B cell (primary cell): ENCODE results near the gene CHCHD1. TPM values are rescaled to one million over a fixed set of nuclear protein-coding genes. Genes with fewer than 3 reads are reported as not detected.

Experiments
- ATAC-seq: fragments of 200-7000 bp; cut with Tn5 transposase; one replicate; pipeline ENCODE4 v1.10.0; 2021; ENCODE audit warnings: low read depth, mild to moderate bottlenecking, moderate number of reproducible peaks, moderate library complexity
- CTCF ChIA-PET: fragments of 350-600 bp; sonication (Branson Sonifier 250); formaldehyde crosslinking; loops from one replicate; lab custom pipeline; 2021; ENCODE audit warnings: antibody characterized with exemption, inconsistent platforms; lab: Charles Lee
- POLR2A ChIA-PET: fragments of 350-600 bp; sonication (Branson Sonifier 250); formaldehyde crosslinking; loops from one replicate; lab custom pipeline; 2021; ENCODE audit warnings: antibody characterized with exemption; lab: Charles Lee
- DNase-seq: peaks from one replicate; pipeline ENCODE4 v3.0.0; 2013
- H2AFZ ChIP-seq: 2 replicates; pipeline ENCODE4 v1.6.1; 2012; ENCODE audit warnings: mild to moderate bottlenecking, low read depth, low read length; ENCODE audit not compliant: insufficient read depth, poor library complexity, severe bottlenecking
- H3K27ac ChIP-seq, 2 donors: 1 replicate in 1 of 2; 2 replicates in 1 of 2; pipeline ENCODE4 v1.5.1; 2012 to 2013; ENCODE audit warnings: low read length in 2 of 2, mild to moderate bottlenecking in 2 of 2, moderate library complexity in 1 of 2
- H3K27me3 ChIP-seq, 4 experiments: fragments of 200-600 bp in 1 of 4; sonication (generic) in 1 of 4; replicated peaks in 1 of 4; 1 replicate in 2 of 4; 2 replicates in 2 of 4; pipeline versions ENCODE4 v1.6.1 to v1.7.0; 2013 to 2016; ENCODE audit warnings: low read length in 3 of 4, mild to moderate bottlenecking in 2 of 4, mixed read lengths in 1 of 4, moderate library complexity in 1 of 4; ENCODE audit not compliant: insufficient read depth in 4 of 4, control insufficient read depth in 3 of 4; ENCODE audit errors: control extremely low read depth in 1 of 4
- H3K36me3 ChIP-seq, 2 experiments: replicated peaks in 1 of 2; 1 replicate in 1 of 2; 2 replicates in 1 of 2; pipeline versions ENCODE4 v1.6.1 to v1.7.1; 2013; ENCODE audit warnings: low read length in 1 of 2; ENCODE audit not compliant: insufficient read depth in 2 of 2, control insufficient read depth in 1 of 2; ENCODE audit errors: control extremely low read depth in 1 of 2, extremely low read depth in 1 of 2
- H3K4me1 ChIP-seq, 2 donors: fragments of 200-600 bp in 1 of 2; sonication (generic) in 1 of 2; 1 replicate in 1 of 2; 2 replicates in 1 of 2; pipeline versions ENCODE4 v1.5.1 to v1.6.1; 2013 to 2017; ENCODE audit warnings: low read length in 2 of 2; ENCODE audit not compliant: control insufficient read depth in 2 of 2, insufficient read depth in 2 of 2
- H3K4me2 ChIP-seq: replicated peaks from 2 replicates; pipeline ENCODE3; 2012; ENCODE audit warnings: mild to moderate bottlenecking, low read depth, low read length; ENCODE audit not compliant: poor library complexity, severe bottlenecking
- H3K4me3 ChIP-seq, 5 experiments: fragments of 200-600 bp in 1 of 5; sonication (generic) in 1 of 5; 1 replicate in 3 of 5; 2 replicates in 2 of 5; pipeline versions ENCODE4 v1.5.1 to v1.7.0; 2011 to 2016; ENCODE audit warnings: low read length in 4 of 5, mild to moderate bottlenecking in 4 of 5, low read depth in 2 of 5, control low read depth in 1 of 5, moderate library complexity in 1 of 5; ENCODE audit not compliant: insufficient read depth in 1 of 5; ENCODE audit errors: control extremely low read depth in 1 of 5, extremely low read depth in 1 of 5
- H3K79me2 ChIP-seq: fragments of 200-600 bp; sonication (generic); one replicate; pipeline ENCODE4 v1.6.0; 2016; ENCODE audit warnings: low read length; ENCODE audit not compliant: control insufficient read depth, insufficient read depth
- H3K9ac ChIP-seq: fragments of 200-600 bp; sonication (generic); 2 replicates; pipeline ENCODE4 v1.6.1; 2017; ENCODE audit warnings: mild to moderate bottlenecking, low read length, moderate library complexity
- H3K9me3 ChIP-seq, 3 donors: one replicate each; pipeline versions ENCODE4 v1.6.1 to v1.7.1; 2013; ENCODE audit warnings: low read length in 2 of 3; ENCODE audit not compliant: control insufficient read depth in 2 of 3, insufficient read depth in 1 of 3; ENCODE audit errors: control extremely low read depth in 1 of 3
- H4K20me1 ChIP-seq: 2 replicates; pipeline ENCODE4 v1.6.0; 2012; ENCODE audit warnings: mild to moderate bottlenecking, low read length; ENCODE audit not compliant: insufficient read depth, control insufficient read depth, poor library complexity, severe bottlenecking
- H3K27ac Mint-ChIP-seq: one replicate; pipeline ENCODE4 v1.8.0; 2021; ENCODE audit warnings: mixed read lengths
- H3K27me3 Mint-ChIP-seq: one replicate; pipeline ENCODE4 v1.8.0; 2021; ENCODE audit warnings: mixed read lengths
- H3K4me1 Mint-ChIP-seq: one replicate; pipeline ENCODE4 v1.8.0; 2021; ENCODE audit warnings: mixed read lengths
- H3K4me3 Mint-ChIP-seq: one replicate; pipeline ENCODE4 v1.8.0; 2021; ENCODE audit warnings: mixed read lengths
- H3K9me3 Mint-ChIP-seq: one replicate; pipeline ENCODE4 v1.8.0; 2022; ENCODE audit warnings: mixed read lengths; ENCODE audit not compliant: insufficient read depth
- CTCF ChIP-seq: fragments of 200-600 bp; IDR thresholded peaks from one replicate; pipeline ENCODE4 v1.8.0; 2022; ENCODE audit warnings: antibody characterized with exemption, mild to moderate bottlenecking
- EZH2 ChIP-seq: IDR thresholded peaks from 2 replicates; pipeline ENCODE4 v1.6.1; 2012; ENCODE audit warnings: borderline replicate concordance, low read depth, mild to moderate bottlenecking, moderate library complexity, low read length; ENCODE audit not compliant: insufficient read depth, poor library complexity, severe bottlenecking
- WGBS: methylation state at CpG from one replicate; pipeline ENCODE4 v1.1.5; 2013; ENCODE audit warnings: missing lambda C conversion rate; ENCODE audit not compliant: insufficient coverage; 5-methylcytosine and 5-hydroxymethylcytosine counted together
- intact Hi-C: fragments of 100-400 bp; cut with micrococcal nuclease; formaldehyde crosslinking; loops from one replicate; pipeline ENCODE4 v1.10.0; 2022
- polyA plus RNA-seq: library from polyadenylated mRNA; depleted of rRNA; stranded (reverse); fragments of >200 nt; gene quantifications from 2 replicates; pipeline ENCODE4 v1.2.3, GENCODE V29; 2012
- total RNA-seq, 2 donors: library from RNA; stranded (reverse); fragments of 120-200 nt in 1 of 2; gene quantifications; 1 replicate in 1 of 2; 2 replicates in 1 of 2; pipeline versions ENCODE4 v1.2.3 to v1.2.4, GENCODE V29; 2013 to 2022

The CHCHD1 gene
- total and polyA plus RNA-seq, 2 donors (not counting 1 experiment from before 2014, with no cell fraction given): 11.9 to 14.7 TPM

- no peaks in the 10 kb centered on the region for H3K27me3 ChIP-seq
- no peak for DNase-seq
- no peaks in the 10 kb centered on the region for H3K27me3 Mint-ChIP-seq
- TF ChIP-seq CTCF (no peak), EZH2 (no peak)
- H3K9me3 ChIP-seq: no peaks in the 10 kb centered on the region
- no peak for ATAC-seq
- H3K4me2 ChIP-seq: no peak overlapping the region
- peaks cover 24% of the 10 kb centered on the region for H3K79me2 ChIP-seq
- H3K4me1 ChIP-seq: peaks cover 8 to 19% of the 10 kb centered on the region in 2 donors
- H3K4me3 Mint-ChIP-seq: no peak overlapping the region
- POLR2A ChIA-PET: no interaction called here
- no peak overlapping the region for H3K27ac ChIP-seq
- peaks cover 2 to 73% of the 10 kb centered on the region in 2 experiments for H3K36me3 ChIP-seq
- H4K20me1 ChIP-seq: peaks cover 34% of the 10 kb centered on the region
- no peaks in the 10 kb centered on the region for H3K9me3 Mint-ChIP-seq
- peaks cover 19% of the 10 kb centered on the region for H3K4me1 Mint-ChIP-seq
- 96% methylated on average over 6 of the region's 11 CpGs for WGBS
- H3K27ac Mint-ChIP-seq: peak overlapping the region; percentile 84
- no peak overlapping the region for H3K9ac ChIP-seq
- no peak overlapping the region for H2AFZ ChIP-seq
- intact Hi-C loops: no loop called here
- CTCF ChIA-PET: no interaction called here
- no peak overlapping the region for H3K4me3 ChIP-seq
Observed at GRCh38 chr10:73802276-73802991, 20.6 kb downstream of the CHCHD1 start.

- Histone ChIP-seq H4K20me1 (peaks cover 42% of the 10 kb centered on the region), H3K4me3 (no peak overlapping the region)
Observed at GRCh38 chr10:73803680-73804286, 21.9 kb downstream of the CHCHD1 start.

More at GRCh38 chr10:73803680-73804286, 21.9 kb downstream of the CHCHD1 start:
- ATAC-seq: peak; percentile 63
- Histone ChIP-seq H3K27me3 (no peaks in the 10 kb centered on the region), H2AFZ (no peak overlapping the region), H3K4me1 (peaks cover 8 to 19% of the 10 kb centered on the region in 2 donors), H3K9me3 (no peaks in the 10 kb centered on the region), H3K9ac (no peak overlapping the region), H3K27ac (peak overlapping the region; percentile 6 to 68), H3K36me3 (peaks cover 2 to 78% of the 10 kb centered on the region in 2 experiments), H3K4me2 (peak overlapping the region; percentile 27), H3K79me2 (peaks cover 38% of the 10 kb centered on the region)
- ChIA-PET POLR2A (interaction anchor here (1.3 kb wide), 1 partner anchor 20 kb away, joined by 6 read pairs; no protein-coding TSS in a partner anchor), CTCF (no interaction called here)
- intact Hi-C loops: no loop called here
- no peak for TF ChIP-seq EZH2
- TF ChIP-seq CTCF: no peak
- peak; percentile 43 for DNase-seq
- Mint-ChIP-seq H3K4me3 (no peak overlapping the region), H3K9me3 (no peaks in the 10 kb centered on the region), H3K27me3 (no peaks in the 10 kb centered on the region), H3K27ac (peak overlapping the region; percentile 84), H3K4me1 (peaks cover 25% of the 10 kb centered on the region)
